Neural crest cell (in vitro differentiated cells): ENCODE data around the gene IGF1. TPM values are rescaled to one million over a fixed set of nuclear protein-coding genes. Genes with fewer than 3 reads are reported as not detected.

Experiments
- DNase-seq: peaks from one replicate; pipeline ENCODE4 v3.0.0; 2021; ENCODE audit warnings: low read depth, mixed read lengths, low spot score
- H3K27ac Mint-ChIP-seq: one replicate; pipeline ENCODE4 v1.8.0; 2021; ENCODE audit warnings: mild to moderate bottlenecking, mixed read lengths; ENCODE audit not compliant: unreplicated experiment
- H3K27me3 Mint-ChIP-seq: 2 replicates; pipeline ENCODE4 v1.8.0; 2021; ENCODE audit warnings: low read depth, mild to moderate bottlenecking, mixed read lengths
- H3K36me3 Mint-ChIP-seq: 2 replicates; pipeline ENCODE4 v1.8.0; 2021; ENCODE audit warnings: low read depth, mild to moderate bottlenecking, mixed read lengths
- H3K4me1 Mint-ChIP-seq: 2 replicates; pipeline ENCODE4 v1.8.0; 2021; ENCODE audit warnings: mixed read lengths
- H3K4me3 Mint-ChIP-seq: one replicate; pipeline ENCODE4 v1.8.0; 2021; ENCODE audit warnings: mild to moderate bottlenecking, mixed read lengths
- H3K9me3 Mint-ChIP-seq: 2 replicates; pipeline ENCODE4 v1.8.0; 2021; ENCODE audit warnings: mixed read lengths
- total RNA-seq: library from RNA; stranded (reverse); gene quantifications from 2 replicates; pipeline ENCODE4 v1.2.1, GENCODE V29; 2021
- TF ChIP-seq, protein P1 (sequence below): fragments of 200-600 bp; sonication (generic); conservative IDR thresholded peaks from 2 replicates; pipeline ENCODE4 v1.5.0; 2021; ENCODE audit warnings: antibody characterized with exemption, mild to moderate bottlenecking

The IGF1 gene
- total RNA-seq, 1 donor from 2014 or later = not detected

GRCh38 chr12:102426599-102427542 lies 53.5 kb downstream of the IGF1 start:
- H3K27ac Mint-ChIP-seq = no peak overlapping the region
- TF ChIP-seq, protein P1, sequence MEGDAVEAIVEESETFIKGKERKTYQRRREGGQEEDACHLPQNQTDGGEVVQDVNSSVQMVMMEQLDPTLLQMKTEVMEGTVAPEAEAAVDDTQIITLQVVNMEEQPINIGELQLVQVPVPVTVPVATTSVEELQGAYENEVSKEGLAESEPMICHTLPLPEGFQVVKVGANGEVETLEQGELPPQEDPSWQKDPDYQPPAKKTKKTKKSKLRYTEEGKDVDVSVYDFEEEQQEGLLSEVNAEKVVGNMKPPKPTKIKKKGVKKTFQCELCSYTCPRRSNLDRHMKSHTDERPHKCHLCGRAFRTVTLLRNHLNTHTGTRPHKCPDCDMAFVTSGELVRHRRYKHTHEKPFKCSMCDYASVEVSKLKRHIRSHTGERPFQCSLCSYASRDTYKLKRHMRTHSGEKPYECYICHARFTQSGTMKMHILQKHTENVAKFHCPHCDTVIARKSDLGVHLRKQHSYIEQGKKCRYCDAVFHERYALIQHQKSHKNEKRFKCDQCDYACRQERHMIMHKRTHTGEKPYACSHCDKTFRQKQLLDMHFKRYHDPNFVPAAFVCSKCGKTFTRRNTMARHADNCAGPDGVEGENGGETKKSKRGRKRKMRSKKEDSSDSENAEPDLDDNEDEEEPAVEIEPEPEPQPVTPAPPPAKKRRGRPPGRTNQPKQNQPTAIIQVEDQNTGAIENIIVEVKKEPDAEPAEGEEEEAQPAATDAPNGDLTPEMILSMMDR = no peak
- no peaks in the 10 kb centered on the region for H3K4me1 Mint-ChIP-seq
- no peak for DNase-seq
- H3K27me3 Mint-ChIP-seq = no peaks in the 10 kb centered on the region
- no peaks in the 10 kb centered on the region for H3K36me3 Mint-ChIP-seq
- H3K9me3 Mint-ChIP-seq = peaks cover 2% of the 10 kb centered on the region
- no peak overlapping the region for H3K4me3 Mint-ChIP-seq

GRCh38 chr12:102425109-102426039 lies 55.0 kb downstream of the IGF1 start:
- no peaks in the 10 kb centered on the region for H3K36me3 Mint-ChIP-seq
- no peaks in the 10 kb centered on the region for H3K4me1 Mint-ChIP-seq
- TF ChIP-seq, protein P1 = no peak
- H3K27me3 Mint-ChIP-seq = no peaks in the 10 kb centered on the region
- no peak for DNase-seq
- H3K4me3 Mint-ChIP-seq = no peak overlapping the region
- no peak overlapping the region for H3K27ac Mint-ChIP-seq
- no peaks in the 10 kb centered on the region for H3K9me3 Mint-ChIP-seq

DNA sequence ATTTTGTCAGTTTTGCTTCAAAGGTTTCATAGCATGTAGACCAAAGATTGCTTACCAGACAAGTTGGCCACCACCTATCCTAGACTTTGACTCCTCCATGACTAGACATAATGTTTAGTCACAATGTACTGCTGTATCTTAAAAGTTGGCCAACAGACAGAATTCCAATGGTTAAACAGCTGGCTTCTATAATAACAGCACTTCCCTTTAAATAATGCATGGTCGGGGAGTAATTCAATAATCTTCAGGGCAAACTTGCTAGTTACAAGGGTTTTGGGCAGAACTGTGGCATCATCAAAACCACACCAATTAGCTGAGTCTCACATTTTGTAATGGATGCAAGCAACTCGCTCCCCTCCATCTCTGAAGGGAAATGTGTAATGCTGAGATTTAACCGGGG lies 56.9 kb downstream of the IGF1 start:
- no peak for DNase-seq
- no peak overlapping the region for H3K4me3 Mint-ChIP-seq
- no peaks in the 10 kb centered on the region for H3K9me3 Mint-ChIP-seq
- no peaks in the 10 kb centered on the region for H3K27me3 Mint-ChIP-seq
- TF ChIP-seq, protein P1 = no peak
- H3K4me1 Mint-ChIP-seq = no peaks in the 10 kb centered on the region
- no peaks in the 10 kb centered on the region for H3K36me3 Mint-ChIP-seq
- no peak overlapping the region for H3K27ac Mint-ChIP-seq

GRCh38 chr12:102421802-102422583 lies 58.4 kb downstream of the IGF1 start:
- no peak for DNase-seq
- no peaks in the 10 kb centered on the region for H3K27me3 Mint-ChIP-seq
- H3K4me3 Mint-ChIP-seq = no peak overlapping the region
- TF ChIP-seq, protein P1 = no peak
- no peaks in the 10 kb centered on the region for H3K4me1 Mint-ChIP-seq
- no peaks in the 10 kb centered on the region for H3K36me3 Mint-ChIP-seq
- H3K9me3 Mint-ChIP-seq = no peaks in the 10 kb centered on the region
- H3K27ac Mint-ChIP-seq = no peak overlapping the region
